ENCODE measurements around the gene CDH16.
A peak's percentile ranks its signal among the peaks of the same experiment; 100 is the strongest.
"Not testable (repeated sequence)": the region's sequence is repeated elsewhere in the genome, so short reads cannot be mapped to it uniquely, and the experiment has no call there.

Gene CDH16

DNA sequence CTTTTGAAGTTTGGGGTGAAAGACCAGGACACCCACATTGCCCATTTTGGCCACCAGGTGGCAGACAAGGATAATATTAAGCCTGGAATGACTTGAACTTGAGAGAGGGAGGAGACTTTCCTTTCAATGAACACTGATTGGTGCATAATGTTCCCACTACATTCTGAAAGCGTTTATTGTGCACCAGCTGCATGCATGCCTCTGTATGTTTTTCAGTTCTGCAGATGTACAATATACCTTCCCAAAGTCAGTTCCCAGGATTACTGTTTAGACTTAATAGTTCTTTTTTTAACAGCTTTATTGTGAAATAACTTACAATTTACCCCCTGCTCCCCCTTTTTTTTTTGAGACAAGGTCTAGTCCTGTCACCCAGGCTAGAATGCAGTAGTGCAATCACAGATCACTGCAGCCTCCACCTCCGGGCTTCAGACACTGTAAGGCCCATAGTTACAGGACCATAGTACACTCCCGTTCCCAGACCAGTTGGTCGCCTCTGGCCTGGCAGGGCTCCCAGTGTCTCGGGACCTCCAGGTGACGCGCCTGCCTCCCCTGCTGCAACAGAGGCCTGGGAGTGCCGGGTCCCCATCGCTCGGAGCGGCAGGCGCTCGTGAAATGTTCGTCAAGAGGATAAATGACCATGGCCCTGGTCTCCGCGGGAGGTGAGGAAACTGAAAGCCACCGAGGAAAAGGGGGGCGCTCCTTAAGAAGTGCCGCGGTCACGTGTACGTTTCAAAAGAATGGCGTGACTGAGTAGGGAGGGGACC, 28.8 kb upstream of the CDH16 start:
- peak; percentile 49 for DNase-seq

DNA sequence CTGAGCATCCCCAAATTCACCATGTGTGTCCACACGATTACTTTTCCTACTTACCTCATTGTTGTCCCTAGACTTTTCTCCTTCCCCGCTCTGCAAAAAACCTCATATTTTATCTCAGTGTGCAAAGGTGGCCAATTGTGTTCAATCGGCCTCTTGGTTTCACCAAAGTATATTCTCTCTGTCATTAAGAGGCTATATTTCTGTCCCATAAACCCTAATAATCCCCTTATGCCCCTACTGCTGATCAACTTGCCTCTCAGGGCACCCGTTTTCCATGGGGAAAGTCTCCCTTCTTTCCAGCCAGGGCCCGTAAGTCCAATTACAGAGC, 28.3 kb upstream of the CDH16 start:
- DNase-seq: no peak

DNA sequence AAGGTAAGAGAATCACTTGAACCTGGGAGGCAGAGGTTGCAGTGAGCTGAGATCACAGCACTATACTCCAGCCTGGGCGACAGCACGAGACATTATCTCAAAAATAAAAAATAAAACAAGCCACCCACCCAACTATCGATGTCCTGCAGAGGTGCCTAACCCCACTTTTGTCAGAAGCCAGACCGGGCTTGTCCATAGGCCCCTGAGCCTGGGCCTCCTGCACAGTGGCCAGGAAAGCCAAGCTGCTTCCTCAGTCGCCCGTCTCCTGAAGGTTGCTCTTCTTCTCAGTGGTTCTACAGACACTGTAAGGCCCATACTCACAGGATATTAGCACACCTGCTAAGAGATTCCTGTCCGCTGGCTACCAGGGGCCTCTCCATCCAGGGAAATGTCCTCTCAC, 27.9 kb upstream of the CDH16 start:
- no peak for DNase-seq

DNA sequence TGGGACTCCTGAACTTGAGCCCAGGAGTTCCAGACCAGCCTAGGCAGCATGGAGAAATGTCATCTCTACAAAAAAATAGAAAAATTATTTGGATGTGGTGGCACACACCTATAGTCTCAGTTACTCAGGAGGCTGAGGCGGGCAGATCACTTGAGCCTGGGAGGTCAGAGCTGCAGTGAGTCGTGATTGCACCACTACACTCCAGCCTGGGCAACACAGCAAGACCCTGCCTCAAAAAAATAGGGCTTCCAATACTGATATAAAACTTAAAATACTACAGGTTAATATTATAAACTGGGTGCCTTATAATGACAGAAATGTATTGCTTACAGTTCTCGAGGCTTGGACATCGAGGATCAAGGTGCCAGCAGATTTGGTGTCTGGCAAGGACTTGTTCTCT, 27.3 kb upstream of the CDH16 start:
- DNase-seq: no peak

DNA sequence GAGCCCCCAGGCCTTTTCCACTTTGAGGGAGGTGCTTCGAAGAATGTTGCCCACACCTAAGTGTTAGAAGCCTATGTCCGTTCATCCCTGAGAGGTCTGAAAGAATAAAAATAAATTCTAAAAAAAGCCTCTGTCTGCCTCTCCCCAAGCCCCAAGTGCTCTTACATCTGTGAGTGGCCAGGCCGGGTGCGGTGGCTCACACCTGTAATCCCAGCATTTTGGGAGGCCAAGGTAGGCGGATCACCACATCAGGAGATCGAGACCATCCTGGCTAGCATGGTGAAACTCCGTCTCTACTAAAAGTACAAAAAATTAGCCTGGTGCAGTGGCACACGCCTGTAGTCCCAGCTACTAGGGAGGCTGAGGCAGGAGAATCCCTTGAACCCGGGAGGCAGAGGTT, 26.3 kb upstream of the CDH16 start:
- DNase-seq: not testable (repeated sequence)

DNA sequence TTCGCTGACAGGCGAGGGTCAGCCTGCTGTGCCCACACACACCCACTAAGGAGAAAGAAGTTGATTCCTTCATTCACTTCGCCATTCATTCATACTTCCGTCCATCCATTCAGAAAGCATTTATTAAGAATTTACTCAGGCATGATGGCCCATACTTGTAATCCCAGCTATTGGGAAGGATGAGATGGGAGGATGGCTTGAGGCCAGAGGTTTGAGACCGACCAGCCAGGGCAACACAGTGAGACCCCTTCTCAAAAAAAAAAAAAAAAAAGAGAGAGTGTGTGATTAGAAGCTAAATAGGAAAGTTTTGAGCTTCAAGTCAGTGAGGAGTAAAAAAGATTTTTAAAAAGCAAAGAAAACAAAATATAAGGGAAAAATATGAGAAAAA, 25.4 kb upstream of the CDH16 start:
- no peak for DNase-seq

DNA sequence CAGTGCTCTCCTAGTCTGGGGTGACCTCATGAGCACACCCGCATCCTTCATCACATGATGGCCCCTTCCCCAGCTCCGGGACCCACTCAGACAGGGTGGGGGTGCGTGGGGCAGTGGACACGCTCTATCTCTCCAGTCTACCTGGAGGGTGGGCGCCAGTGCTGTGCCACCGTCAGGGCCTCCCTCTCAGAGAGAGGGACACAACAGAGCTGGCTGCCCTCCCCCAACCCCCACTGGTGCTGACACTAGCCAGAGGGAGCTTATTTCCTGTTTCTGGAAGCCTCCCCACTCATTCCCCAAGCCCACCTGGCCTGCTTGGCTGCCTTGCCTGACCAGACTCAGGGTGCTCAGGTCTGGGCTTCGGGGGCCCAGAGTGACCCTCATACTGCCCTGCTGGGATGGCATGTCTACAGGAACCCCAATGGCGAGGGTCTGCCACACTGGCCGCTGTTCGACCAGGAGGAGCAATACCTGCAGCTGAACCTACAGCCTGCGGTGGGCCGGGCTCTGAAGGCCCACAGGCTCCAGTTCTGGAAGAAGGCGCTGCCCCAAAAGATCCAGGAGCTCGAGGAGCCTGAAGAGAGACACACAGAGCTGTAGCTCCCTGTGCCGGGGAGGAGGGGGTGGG, 24.9 kb upstream of the CDH16 start:
- DNase-seq: no peak

DNA sequence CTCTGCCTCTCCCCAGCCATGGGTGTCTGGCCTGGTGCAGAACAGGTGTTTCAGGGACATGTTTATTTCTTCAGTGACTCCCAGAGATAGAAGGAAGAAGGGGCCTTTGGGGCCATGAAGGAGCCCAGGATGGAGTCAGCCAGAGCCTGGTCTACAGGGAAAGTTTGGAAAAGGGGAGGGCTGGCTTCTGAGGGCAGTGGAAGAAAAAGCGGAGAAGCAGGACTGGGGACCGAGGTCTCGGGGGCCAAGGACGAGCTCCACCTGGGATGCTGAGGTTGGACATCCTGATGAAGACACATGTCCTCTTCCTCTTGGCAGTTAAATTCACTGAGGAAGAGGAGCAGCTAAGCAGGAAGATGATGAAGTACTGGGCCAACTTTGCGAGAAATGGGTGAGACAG, 24.3 kb upstream of the CDH16 start:
- DNase-seq: no peak

DNA sequence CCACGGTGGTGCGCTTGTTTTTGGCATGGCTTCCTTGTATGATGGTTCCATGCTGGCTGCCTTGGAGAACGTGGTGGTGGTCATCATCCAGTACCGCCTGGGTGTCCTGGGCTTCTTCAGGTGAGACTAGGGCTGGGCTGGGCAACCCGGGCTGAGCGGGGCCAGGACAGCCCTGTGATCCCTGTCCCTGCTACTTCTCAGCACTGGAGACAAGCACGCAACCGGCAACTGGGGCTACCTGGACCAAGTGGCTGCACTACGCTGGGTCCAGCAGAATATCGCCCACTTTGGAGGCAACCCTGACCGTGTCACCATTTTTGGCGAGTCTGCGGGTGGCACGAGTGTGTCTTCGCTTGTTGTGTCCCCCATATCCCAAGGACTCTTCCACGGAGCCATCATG, 21.6 kb upstream of the CDH16 start:
- DNase-seq: no peak

DNA sequence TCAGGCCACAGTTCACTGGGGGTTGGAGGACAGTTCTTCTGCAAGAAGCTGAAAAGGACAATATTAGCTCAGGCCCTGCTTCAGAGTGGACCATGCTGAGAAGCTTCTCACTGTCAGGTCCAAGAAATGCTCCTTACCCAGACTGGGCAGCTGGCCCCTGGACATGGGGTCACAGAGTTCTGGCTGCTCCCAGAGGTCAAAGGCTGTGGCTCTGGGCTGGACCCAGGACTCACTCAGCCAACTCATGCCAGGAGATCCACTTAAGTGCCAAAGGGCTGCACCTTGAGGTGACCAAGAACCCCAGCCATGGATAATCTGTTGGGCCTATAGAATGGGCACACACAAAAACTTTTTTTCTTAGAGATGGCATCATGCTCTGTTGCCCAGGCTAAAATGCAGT, 20.7 kb upstream of the CDH16 start:
- DNase-seq: no peak

DNA sequence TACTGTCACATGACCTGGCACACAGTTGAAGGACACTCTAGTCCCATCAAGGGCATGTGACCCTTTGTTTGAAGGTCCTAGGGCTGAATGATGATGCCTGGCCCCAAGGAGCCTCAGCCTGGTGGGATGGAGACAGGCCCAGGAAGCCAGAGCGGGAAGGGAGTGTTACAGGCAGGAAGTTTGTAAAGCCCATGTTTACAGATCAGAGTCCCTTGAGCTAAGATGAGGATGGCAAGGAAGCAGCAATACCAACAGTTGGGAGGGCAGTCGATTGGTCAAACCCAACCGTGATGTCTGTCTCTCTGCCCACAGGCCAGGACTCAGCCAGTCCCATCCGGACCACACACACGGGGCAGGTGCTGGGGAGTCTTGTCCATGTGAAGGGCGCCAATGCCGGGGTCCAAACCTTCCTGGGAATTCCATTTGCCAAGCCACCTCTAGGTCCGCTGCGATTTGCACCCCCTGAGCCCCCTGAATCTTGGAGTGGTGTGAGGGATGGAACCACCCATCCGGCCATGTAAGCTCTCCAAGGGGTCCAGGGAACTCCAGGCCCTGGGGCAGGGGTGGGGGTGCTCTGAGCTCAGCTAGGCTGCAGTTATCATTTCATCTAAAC, 19.1 kb upstream of the CDH16 start:
- no peak for DNase-seq

DNA sequence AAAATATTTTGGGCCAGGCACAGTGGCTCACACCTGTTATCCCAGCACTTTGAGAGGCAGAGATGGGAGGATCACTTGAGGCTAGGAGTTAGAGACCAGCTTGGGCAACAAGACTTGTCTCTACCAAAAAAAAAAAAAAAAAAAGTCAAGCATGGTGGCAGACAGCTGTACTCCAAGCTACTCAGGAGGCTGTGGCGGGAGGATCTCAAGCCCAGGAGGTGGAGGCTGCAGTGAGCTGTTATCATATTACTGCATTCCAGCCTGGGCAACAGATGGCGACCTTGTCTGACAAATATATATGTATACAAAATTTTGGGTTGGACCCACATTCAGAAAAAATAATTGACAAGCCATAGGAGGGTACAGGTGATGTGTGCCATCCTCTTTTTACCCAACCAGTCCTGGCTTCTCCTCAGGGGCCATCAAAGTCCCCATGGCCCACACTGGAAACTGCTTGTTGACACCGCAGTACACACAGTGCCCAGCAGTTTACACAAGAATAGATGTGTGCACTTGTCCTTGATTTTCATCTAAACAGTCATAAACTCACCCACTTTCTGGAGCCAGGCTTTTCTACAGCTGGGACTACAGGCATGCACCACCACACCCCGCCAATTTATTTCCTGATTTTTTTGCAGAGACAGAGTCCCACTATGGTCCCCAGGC, 18.3 kb upstream of the CDH16 start:
- DNase-seq: no peak

DNA sequence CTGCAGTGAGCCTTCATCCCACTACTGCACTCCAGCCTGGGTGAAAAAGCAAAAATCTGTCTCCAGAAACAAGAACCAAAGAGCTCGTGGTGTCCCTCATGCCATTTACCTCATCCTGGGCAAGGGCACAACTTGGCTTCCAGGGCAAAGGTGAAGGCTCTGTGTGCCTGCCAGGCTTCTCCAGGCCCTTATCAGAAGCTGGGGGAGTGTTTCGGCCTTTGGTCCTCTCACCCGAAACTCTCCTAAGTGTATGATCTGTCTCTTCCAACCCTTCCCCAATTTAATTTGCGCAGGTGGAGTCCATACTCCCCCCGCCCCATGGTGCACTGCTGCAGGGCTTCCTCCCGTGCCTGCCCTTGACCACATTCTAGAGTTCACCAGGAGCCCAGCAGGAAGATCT, 17.8 kb upstream of the CDH16 start:
- no peak for DNase-seq

DNA sequence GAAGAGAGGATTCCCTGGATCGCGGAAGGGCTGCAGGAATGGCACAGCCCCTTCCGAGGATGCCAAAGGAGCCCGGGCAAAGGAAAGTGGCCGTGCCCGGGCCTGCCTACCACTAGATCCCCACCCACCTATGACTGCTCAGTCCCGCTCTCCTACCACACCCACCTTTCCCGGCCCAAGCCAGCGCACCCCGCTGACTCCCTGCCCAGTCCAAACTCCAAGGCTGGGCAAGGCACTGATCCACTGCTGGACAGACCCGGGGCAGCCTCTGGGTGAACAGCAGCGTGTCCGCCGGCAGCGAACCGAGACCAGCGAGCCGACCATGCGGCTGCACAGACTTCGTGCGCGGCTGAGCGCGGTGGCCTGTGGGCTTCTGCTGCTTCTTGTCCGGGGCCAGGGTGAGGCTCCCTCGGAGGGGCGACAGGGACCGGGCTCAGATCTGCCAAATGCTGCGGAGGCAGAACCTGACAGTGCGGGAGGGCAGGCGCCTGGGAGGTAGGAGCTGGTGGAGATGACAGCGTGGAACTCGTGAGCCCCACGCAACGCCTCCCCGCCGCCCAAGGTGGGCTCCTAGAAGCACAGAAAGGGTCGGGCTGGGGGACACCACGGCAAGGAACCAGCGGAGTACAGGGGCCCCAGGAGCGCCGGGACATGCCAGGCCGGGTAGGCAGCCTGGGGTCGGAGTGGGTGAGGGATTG, 16.8 kb upstream of the CDH16 start, which contains the start of gene CES2:
CES2 (plus strand) TSS at position 203 of the 698 bp plus-strand sequence; CDS start at position 323, 120 bp downstream.
- no peak for DNase-seq

DNA sequence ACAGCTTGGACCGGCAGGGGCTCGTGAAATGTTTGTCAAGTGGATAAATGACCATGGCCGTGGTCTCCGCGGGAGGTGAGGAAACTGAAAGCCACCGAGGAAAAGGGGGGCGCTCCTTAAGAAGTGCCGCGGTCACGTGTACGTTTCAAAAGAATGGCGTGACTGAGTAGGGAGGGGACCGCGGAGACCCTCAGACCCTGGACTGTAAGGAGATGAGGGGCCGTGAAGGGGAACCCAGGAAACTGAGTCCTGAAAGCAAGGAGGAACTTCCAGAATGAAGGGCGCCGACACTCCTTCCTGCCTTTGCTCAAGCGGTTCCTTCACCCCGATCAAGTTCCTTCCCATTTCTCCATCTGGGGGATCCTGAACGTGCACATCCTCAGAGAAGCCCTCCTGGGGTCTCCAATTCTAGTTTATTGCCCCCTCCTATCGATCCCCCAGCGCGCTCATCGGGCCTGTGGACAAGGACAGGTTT, 16.2 kb upstream of the CDH16 start:
- DNase-seq: not testable (repeated sequence)

DNA sequence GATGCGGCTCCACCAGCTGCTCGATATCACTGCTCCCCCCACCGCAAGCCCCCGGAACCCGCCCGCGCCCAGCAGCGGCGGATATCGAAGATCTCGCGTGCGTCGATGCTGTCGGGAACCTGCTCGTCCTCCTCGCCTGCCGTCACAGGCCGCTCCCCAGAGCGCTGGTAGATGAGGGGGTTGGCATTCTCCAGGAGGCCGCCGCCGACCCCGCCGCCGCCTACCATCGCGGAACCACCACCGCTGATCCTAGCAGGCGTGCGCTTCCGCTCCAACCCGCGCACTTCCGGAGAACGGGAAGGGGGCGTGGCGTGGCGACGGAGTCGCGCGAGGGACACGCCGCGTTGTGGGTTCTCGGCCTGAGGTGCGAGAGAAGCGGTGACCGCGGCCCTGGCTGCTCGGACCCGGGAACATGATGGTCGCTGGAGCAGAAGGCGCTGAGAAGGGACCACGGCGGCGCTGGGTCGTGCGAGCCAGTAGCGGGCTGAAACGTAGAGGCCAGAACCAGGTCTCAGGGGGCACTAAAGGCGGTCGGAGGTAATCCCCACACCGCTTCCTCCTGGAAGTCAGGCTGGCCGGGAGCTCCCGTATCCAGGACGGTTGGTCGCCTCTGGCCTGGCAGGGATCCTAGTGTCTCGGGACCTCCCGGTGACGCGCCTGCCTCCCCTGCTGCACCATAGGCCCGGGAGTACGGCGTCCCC, 15.6 kb upstream of the CDH16 start, which contains the start of gene CIAO2B:
CIAO2B (minus strand) TSS at position 265 of the 701 bp plus-strand sequence; CDS start at position 227, 38 bp downstream.
- peak; percentile 54 for DNase-seq

DNA sequence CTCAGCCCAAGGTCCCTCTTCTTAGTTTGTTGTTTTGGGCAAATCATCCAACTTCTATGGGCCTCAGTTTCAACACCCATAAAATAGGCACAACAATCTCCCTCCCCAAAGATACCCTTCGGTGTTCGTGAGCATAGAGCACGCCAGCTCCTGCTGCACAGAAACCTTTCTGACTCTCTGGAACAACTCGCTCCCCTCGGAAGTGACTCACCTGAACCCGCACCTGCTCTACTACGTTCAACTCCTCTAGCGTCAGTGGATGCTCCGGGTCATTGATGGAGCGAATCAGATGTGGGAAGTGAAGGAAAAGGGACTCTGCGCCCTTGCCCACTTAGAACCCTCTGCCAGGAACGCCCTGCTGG, 15.1 kb upstream of the CDH16 start:
- no peak for DNase-seq

DNA sequence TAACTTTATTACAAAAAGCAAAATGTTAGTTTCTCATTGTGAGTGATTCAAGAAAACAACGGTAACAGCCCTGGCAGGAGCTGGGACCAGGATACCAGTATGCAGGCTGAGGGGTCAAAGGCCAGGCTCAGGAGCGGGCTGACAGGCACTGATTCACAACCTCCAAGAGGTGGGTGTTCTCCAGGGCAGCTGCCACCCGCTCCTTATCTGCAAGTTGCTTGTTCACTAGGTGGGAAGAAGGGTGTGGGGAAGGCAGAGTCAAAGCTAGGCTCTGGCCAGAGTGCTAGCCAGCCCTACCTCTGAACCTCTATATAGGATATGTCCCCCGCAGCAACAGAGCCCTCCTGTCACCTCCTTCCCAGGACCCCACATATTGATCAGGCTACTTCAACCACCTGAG, 13.4 kb upstream of the CDH16 start:
- no peak for DNase-seq

DNA sequence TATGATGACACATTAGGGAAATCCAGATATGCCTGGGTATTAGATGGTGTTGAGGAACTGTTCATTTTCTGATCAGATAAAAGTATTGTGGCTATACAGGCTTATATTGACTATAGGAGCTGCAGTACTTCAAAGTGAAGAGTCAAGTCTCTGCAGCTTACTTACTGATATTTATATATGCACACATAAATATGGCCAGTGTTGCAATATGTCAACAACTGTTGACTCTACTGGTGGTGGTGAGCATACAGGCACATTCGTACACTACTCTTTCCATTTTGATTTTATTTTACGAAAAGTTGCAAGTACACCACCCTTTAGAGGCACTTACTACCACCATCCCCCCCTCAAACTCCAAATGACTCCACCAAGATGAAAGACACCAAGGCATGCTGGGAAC, 13.0 kb upstream of the CDH16 start:
- DNase-seq: no peak

DNA sequence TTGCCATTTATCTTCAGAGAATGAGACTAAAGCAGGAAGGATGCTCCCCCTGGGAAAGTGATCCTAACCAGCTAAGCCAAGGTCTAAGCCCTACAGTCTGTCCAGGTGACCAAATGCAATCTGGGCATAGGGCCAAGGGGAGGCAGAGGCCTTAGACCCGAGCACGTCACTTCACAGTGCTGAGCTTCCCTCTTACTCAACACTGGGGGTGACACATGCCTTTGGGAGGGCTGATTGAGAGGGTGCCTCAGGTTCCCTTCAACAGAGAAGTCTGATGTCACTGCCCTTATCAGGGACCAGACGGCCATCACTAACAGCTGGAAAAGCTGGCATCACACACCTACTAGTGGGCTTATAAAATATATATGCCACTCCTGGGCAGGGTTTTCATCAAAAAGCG, 11.5 kb upstream of the CDH16 start:
- DNase-seq: no peak

DNA sequence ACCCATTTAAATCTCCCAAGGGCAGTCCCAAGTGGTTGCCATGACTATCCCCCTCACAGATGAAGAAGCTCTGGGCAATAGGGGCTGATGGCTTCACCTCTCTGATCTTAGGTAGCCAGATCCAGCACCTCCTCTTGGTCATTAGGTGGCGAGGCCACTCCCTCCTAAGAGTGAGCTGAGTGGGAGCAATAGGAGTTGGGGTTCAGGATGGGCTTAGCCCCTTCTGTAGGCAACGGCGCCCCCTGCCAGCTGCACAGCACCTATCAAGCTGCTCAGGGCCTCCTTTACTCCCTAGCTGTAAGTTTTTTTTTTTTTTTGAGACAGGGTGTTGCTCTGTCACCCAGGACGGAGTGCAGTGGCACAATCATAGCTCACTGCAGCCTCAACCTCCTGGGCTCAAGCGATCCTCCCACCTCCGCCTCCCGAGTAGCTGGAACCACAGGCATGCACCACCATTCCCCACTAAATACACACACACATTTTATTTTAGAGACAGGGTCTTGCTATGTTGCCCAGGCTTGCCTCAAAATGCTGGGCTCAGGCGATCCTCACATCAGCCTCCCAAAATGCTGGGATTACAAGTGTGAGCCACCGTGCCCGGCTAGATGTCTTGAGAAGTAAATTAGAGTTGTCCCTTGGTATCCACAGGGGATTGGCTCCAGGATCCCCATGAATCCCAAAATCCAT, 10.2 kb upstream of the CDH16 start:
- no peak for DNase-seq

All from DMS153 (cell line).